ENCODE measurements around the gene STOML3. TPM values are rescaled to one million over a fixed set of nuclear protein-coding genes. Genes with fewer than 3 reads are reported as not detected.

STOML3 gene
- total RNA-seq, 4 donors from 2014 or later, result not detected

DNA sequence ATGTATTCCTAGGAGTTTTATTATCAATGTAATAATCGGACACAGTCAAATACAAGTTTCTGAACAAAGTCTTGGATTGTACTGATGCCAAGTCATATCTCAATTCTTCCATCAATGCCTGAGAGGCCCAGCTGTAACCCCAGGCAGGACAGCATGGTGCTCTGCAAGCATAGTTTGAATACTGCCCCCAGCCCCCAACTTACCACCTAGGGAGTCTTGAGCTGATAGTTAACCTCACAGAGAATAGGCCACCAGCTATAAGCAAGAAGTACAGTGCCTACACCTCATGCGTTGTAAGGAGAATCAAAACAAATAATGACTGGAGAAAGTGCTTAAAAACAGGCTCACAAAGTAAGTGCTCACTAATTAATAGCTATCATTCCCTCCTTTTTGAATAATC is 44.6 kb upstream of the STOML3 start:
- no peak for DNase-seq (ENCODE audit: extremely low spot score)
- WGBS, result 67% methylated on average over 2 of the region's 2 CpGs
- TF ChIP-seq POLR2AphosphoS5 (IDR thresholded peaks at IDR 0.05) (no peak), POLR2A (IDR thresholded peaks at IDR 0.05; ENCODE audit: low read depth) (no peak), EP300 (IDR thresholded peaks at IDR 0.05) (no peak)
- TF ChIP-seq, protein P1, sequence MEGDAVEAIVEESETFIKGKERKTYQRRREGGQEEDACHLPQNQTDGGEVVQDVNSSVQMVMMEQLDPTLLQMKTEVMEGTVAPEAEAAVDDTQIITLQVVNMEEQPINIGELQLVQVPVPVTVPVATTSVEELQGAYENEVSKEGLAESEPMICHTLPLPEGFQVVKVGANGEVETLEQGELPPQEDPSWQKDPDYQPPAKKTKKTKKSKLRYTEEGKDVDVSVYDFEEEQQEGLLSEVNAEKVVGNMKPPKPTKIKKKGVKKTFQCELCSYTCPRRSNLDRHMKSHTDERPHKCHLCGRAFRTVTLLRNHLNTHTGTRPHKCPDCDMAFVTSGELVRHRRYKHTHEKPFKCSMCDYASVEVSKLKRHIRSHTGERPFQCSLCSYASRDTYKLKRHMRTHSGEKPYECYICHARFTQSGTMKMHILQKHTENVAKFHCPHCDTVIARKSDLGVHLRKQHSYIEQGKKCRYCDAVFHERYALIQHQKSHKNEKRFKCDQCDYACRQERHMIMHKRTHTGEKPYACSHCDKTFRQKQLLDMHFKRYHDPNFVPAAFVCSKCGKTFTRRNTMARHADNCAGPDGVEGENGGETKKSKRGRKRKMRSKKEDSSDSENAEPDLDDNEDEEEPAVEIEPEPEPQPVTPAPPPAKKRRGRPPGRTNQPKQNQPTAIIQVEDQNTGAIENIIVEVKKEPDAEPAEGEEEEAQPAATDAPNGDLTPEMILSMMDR (IDR thresholded peaks at IDR 0.05), result no peak
- Histone ChIP-seq H3K36me3 (peaks cover 0 to 7% (median 0%) of the 10 kb centered on the region in 4 donors), H3K4me3 (peak overlapping the region; percentile 90 to 99 (median 96)), H3K9me3 (no peaks in the 10 kb centered on the region), H3K4me1 (peaks cover 38 to 50% (median 49%) of the 10 kb centered on the region in 4 donors), H3K27me3 (no peaks in the 10 kb centered on the region), H3K27ac (replicated peaks in 1 of 4) (no peak overlapping the region)
- intact Hi-C loops (cut with DNase I), result no loop called here

- no peak for DNase-seq (ENCODE audit: extremely low spot score)
- Histone ChIP-seq H3K27me3 (no peaks in the 10 kb centered on the region), H3K27ac (replicated peaks in 1 of 4) (no peak overlapping the region), H3K4me3 (no peak overlapping the region), H3K9me3 (no peaks in the 10 kb centered on the region), H3K36me3 (peaks cover 0 to 8% (median 0%) of the 10 kb centered on the region in 4 donors), H3K4me1 (peaks cover 29 to 40% (median 39%) of the 10 kb centered on the region in 4 donors)
- TF ChIP-seq POLR2AphosphoS5 (IDR thresholded peaks at IDR 0.05) (no peak), POLR2A (IDR thresholded peaks at IDR 0.05; ENCODE audit: low read depth) (no peak)
- TF ChIP-seq, protein P1 (IDR thresholded peaks at IDR 0.05), result no peak
- intact Hi-C loops (cut with DNase I), result no loop called here
- 80% methylated on average over 1 of the region's 1 CpG for WGBS
Observed at GRCh38 chr13:39034085-39034484, 43.5 kb upstream of the STOML3 start.

- intact Hi-C loops (cut with DNase I), result no loop called here
- Histone ChIP-seq H3K4me3 (no peak overlapping the region), H3K4me1 (peaks cover 23 to 35% (median 33%) of the 10 kb centered on the region in 4 donors), H3K9me3 (no peaks in the 10 kb centered on the region), H3K36me3 (peaks cover 2 to 23% (median 10%) of the 10 kb centered on the region in 4 donors), H3K27me3 (no peaks in the 10 kb centered on the region), H3K27ac (replicated peaks in 1 of 4) (no peak overlapping the region)
- TF ChIP-seq, protein P1 (IDR thresholded peaks at IDR 0.05), result no peak
- TF ChIP-seq EP300 (IDR thresholded peaks at IDR 0.05), result no peak
- no peak for TF ChIP-seq POLR2A (IDR thresholded peaks at IDR 0.05; ENCODE audit: low read depth)
- no peak for TF ChIP-seq POLR2AphosphoS5 (IDR thresholded peaks at IDR 0.05)
- WGBS, result 100% methylated on average over 1 of the region's 1 CpG
- DNase-seq (ENCODE audit: extremely low spot score), result no peak
Observed at GRCh38 chr13:39032150-39032549, 41.5 kb upstream of the STOML3 start.

- intact Hi-C loops (cut with DNase I), result no loop called here
- no peaks in the 10 kb centered on the region for H3K27me3 ChIP-seq
- no peaks in the 10 kb centered on the region for H3K9me3 ChIP-seq
- WGBS, result 95% methylated on average over 2 of the region's 2 CpGs
- H3K4me1 ChIP-seq, result no peaks in the 10 kb centered on the region
- no peak for DNase-seq (ENCODE audit: extremely low spot score)
- peaks cover 43 to 85% (median 70%) of the 10 kb centered on the region in 4 donors for H3K36me3 ChIP-seq
- no peak overlapping the region for H3K4me3 ChIP-seq
- TF ChIP-seq, protein P1 (IDR thresholded peaks at IDR 0.05), result no peak
- TF ChIP-seq EP300 (IDR thresholded peaks at IDR 0.05) (no peak), POLR2A (IDR thresholded peaks at IDR 0.05; ENCODE audit: low read depth) (no peak), POLR2AphosphoS5 (IDR thresholded peaks at IDR 0.05) (no peak)
- H3K27ac ChIP-seq (replicated peaks in 1 of 4), result no peak overlapping the region
Observed at GRCh38 chr13:39025433-39025839, 34.8 kb upstream of the STOML3 start.

DNA sequence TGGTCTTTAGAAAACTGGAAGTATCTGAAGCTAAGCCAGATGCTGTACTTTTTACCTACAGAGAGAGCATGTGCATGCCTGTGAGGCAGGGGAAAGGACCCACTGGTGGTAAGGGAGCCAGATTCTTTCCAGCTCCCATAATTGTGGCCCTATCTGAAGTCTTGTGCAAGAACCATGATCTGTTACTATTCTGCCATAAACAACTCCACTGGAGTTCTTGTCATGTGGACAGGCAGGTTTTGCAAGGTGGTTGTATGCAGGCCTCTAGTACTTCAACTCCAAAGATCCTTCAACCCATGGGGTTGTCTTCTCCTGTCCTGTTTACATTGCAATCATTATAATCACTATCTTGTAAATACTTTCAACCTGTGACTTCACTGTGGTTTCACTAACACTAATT is 33.1 kb upstream of the STOML3 start:
- H3K4me3 ChIP-seq, result no peak overlapping the region
- intact Hi-C loops (cut with DNase I), result no loop called here
- no peaks in the 10 kb centered on the region for H3K27me3 ChIP-seq
- no peak overlapping the region for H3K27ac ChIP-seq (replicated peaks in 1 of 4)
- H3K9me3 ChIP-seq, result no peaks in the 10 kb centered on the region
- TF ChIP-seq POLR2A (IDR thresholded peaks at IDR 0.05; ENCODE audit: low read depth) (no peak), EP300 (IDR thresholded peaks at IDR 0.05) (no peak), POLR2AphosphoS5 (IDR thresholded peaks at IDR 0.05) (no peak)
- TF ChIP-seq, protein P1 (IDR thresholded peaks at IDR 0.05), result no peak
- H3K4me1 ChIP-seq, result no peaks in the 10 kb centered on the region
- peaks cover 43 to 89% (median 69%) of the 10 kb centered on the region in 4 donors for H3K36me3 ChIP-seq
- DNase-seq (ENCODE audit: extremely low spot score), result no peak
